Heart left ventricle (tissue), 13 donors: ENCODE measurements around the gene SYNGR1.

ENCODE experiments used
- CTCF ChIP-seq, 12 donors: fragments of 200-600 bp; sonication (generic) in 4 of 12; IDR thresholded peaks; one replicate each; pipeline versions ENCODE4 v1.5.0 to v1.8.0; 2018 to 2022; ENCODE audit warnings: antibody characterized with exemption in 12 of 12, mild to moderate bottlenecking in 5 of 12
- POLR2A ChIP-seq, 2 donors: fragments of 450-650 bp; IDR thresholded peaks; one replicate each; pipeline ENCODE4 v1.6.1; 2017; ENCODE audit warnings: antibody characterized with exemption in 2 of 2, mild to moderate bottlenecking in 2 of 2, moderate library complexity in 2 of 2
- donor health status: ischemic (EF 13 %, LVEDD 7.1; RV severe dilation, severe dysfunction).
- donor health status: DM: no; HTN: yes; CAD: no.
- donor health status: DM: no; HTN: no; CAD: no.
- donor health status: ischemic (EF 25% LVEDD 6.9; RV normal size, moderate dysfunction).
- donor health status: ischemic (EF 25% LVEDD 5.7; RV mildly dilated, moderate dysfunction).
- donor health status: ischemic (EF 35%, LVEDD 5.7; RV mildly dilated, moderate dysfunction).
- donor health status: nonischemic (EF 11% LVEDD 7.7; RV severe dilation, severe dysfunction).
- donor health status: DM: yes; HTN: yes; CAD: no.
- donor health status: PGD.
- donor health status: ischemic (EF 29% LVEDD 5.4; RV normal size, mild dysfunction).
- donor health status: nonischemic (EF 23%, LVEDD 6.1; RV moderate dilation, normal function).

GRCh38 chr22:39408173-39408572, 58.4 kb downstream of the SYNGR1 start:
- TF ChIP-seq POLR2A (IDR thresholded peaks at IDR 0.05), result no peak
- TF ChIP-seq CTCF (IDR thresholded peaks at IDR 0.05), result no peak
